ENCODE results near the gene EIF3A.

DNA sequence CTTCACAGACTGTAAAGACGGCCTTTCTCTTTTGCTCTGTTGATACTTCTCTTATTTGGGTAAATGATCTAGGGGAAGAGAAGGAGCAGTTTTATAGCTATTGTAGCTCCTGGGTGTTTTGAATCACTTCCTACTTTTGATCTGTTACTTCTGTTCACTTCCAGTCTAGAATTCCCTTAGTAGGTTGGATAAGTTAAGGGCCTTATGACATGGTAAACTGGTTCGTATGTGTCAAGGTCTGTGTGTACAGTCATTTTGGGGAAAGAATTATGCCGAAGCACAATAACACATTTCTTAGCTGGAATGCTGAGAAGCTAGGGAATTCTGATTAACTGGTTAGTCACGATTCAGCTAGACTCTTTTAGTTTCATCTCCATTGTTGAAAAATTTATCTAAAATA, 31.4 kb upstream of the EIF3A start:
- TF ChIP-seq, protein P1, sequence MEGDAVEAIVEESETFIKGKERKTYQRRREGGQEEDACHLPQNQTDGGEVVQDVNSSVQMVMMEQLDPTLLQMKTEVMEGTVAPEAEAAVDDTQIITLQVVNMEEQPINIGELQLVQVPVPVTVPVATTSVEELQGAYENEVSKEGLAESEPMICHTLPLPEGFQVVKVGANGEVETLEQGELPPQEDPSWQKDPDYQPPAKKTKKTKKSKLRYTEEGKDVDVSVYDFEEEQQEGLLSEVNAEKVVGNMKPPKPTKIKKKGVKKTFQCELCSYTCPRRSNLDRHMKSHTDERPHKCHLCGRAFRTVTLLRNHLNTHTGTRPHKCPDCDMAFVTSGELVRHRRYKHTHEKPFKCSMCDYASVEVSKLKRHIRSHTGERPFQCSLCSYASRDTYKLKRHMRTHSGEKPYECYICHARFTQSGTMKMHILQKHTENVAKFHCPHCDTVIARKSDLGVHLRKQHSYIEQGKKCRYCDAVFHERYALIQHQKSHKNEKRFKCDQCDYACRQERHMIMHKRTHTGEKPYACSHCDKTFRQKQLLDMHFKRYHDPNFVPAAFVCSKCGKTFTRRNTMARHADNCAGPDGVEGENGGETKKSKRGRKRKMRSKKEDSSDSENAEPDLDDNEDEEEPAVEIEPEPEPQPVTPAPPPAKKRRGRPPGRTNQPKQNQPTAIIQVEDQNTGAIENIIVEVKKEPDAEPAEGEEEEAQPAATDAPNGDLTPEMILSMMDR (IDR thresholded peaks at IDR 0.05; ENCODE audit: control extremely low read depth in 1 of 3, insufficient read depth in 1 of 3, low read depth in 1 of 3, low read length in 3 of 3), result no peak
- TF ChIP-seq CEBPB (IDR thresholded peaks at IDR 0.05; ENCODE audit: low read depth, low read length) (no peak), ZNF274 (IDR thresholded peaks at IDR 0.05; ENCODE audit: borderline replicate concordance, extremely low read depth, low read length) (no peak), POLR2A (IDR thresholded peaks at IDR 0.05; ENCODE audit: control extremely low read depth in 1 of 2, low read depth in 2 of 2, low read length in 2 of 2) (no peak), EZH2 (IDR thresholded peaks at IDR 0.05; ENCODE audit: low read depth, low read length, severe bottlenecking) (no peak)
